GM21381 (cell line): Measurements from ENCODE around the gene ACP3.
"Not testable (repeated sequence)": the region's sequence is repeated elsewhere in the genome, so short reads cannot be mapped to it uniquely, and the experiment has no call there.

ENCODE experiments used
- ATAC-seq: cut with Tn5 transposase; IDR thresholded peaks from one replicate; pipeline ENCODE4 v1.9.1; 2021; ENCODE audit warnings: mild to moderate bottlenecking, moderate library complexity; ENCODE audit not compliant: unreplicated experiment

ACP3 gene

DNA sequence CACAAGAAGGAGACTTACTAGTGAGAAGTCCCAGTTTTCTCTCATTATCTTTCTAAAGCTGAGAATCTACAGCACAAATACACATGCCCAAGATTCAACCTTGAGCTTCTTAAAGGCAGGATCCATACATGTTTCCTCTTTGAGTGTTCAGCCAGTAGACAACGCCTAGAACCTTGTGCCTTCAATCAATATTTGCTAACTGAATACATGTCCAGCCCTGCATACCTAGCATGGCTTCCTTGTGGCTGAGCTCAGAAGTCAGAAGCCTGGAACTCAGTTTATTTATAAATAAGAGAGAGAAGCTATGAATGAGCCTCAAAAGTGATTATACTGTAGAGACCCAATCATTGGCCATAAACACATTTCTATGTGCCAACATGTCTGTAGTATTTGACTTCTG lies 43.5 kb downstream of the ACP3 start:
- ATAC-seq = no peak

DNA sequence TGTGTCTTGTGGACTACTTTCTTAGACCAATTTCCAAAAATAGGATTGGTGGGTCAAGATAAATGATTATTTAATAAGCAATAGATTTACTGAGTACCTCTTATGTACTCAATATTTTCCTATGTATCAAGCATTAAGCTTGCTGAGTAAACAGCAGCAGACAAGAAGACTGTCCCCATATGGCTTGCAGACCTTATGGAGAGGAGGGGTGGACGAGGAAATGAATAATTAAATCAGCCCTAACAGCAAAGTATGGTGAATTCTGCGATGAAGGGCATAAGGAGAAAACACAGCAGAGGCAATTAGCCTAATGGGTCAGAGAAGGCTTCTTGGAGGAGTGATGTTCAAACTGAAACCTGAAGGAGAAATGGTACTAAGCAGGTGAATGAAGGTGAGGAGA lies 45.1 kb downstream of the ACP3 start:
- no peak for ATAC-seq

DNA sequence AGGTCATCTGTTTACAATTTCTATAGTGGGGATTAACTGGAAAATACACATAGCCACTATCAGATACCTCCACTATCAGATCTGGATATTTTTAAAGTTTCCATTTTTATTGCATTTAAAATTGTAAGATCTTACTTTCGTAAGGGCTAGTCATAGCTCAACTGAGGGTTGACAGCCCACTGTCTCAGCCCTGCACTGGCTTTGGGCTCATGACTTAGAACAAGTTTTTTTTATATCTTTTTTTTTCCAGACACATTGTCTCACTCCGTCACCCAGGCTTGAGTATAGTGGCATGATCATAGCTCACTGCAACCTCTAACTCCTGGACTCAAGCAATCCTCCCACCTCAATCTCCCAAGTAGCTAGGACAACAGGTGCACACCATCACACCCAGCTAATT lies 51.3 kb downstream of the ACP3 start:
- no peak for ATAC-seq

DNA sequence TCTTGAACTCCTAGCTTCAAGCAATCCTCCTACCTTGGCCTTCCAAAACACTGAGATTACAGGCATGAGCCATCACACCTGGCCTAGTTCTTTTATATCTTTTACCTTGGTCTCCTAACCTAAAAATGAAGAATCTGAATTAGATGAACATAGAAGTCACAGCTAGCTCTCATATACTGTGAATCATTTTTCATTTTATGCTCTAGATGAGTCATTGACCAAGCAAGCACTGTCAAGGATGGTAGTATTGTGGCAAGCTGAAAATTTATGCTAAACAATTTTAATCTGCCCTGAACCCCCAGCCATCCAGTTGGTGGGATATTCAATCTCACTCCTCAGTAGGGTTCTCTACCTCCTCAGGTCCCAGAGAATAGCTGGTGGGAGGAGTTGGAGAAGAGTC lies 51.8 kb downstream of the ACP3 start:
- ATAC-seq = no peak

DNA sequence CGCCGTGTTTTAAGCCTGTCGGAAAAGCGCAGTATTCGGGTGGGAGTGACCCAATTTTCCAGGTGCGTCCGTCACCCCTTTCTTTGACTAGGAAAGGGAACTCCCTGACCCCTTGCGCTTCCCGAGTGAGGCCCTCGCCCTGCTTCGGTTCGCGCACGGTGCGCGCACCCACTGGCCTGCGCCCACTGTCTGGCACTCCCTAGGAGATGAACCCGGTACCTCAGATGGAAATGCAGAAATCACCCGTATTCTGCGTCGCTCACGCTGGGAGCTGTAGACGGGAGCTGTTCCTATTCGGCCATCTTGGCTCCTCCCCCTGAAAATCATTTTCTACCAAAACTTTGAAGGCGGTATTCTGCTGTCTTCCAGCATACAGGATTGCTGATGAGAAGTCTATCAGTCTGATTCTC lies 59.7 kb downstream of the ACP3 start:
- not testable (repeated sequence) for ATAC-seq

DNA sequence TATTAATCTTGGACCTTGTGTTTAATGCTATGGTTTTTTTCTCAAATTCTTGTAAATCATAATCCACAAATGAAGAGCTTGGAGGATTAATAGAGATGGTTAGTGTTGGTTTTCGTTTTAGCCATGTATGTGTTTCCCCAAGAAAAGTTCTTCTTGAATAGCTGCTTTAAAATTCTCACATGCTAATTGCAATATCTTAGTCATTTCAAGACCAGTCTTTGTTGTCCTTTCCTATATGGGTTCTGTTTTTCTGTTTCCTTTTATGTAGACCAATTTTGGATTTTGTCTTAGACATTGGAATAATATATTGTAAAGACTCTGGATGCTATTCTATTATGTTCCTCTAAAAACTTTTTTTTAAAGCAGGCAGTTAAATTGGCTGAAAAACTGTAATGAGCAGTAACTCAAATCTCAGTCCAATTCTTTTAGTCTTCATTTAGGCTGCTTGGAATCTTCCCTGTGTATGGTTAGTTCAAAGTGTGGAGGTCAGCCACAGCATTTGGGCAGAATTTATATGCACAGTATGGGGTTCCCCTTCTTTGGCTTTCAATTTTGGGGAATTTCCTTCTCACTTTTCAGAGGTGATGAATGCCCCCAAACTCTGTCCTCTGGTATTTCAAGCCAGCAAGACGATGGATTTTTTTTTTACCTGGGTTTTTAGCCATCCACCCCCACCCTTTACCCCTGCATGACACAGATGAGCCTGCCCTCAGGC lies 61.0 kb downstream of the ACP3 start:
- peak; percentile 60 for ATAC-seq

DNA sequence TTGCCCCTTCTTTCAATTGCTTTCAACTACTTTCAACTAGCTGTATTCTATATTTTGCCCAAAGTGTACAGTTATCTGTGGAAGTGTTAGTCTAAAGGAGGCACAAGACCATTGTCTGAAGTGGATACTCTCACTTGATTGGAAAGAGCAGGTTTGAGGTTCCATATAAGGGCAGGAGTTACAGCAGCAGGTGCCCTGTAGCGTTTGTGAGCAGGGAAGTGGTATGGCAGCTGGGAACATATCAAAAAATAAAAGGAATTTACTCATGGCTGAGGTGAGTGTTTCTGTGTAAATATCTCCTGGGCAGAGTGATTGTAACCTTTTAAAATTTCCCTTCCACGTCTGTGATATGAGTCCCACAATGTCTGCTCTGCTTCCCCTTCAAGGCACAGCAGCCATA lies 61.6 kb downstream of the ACP3 start:
- ATAC-seq = no peak

DNA sequence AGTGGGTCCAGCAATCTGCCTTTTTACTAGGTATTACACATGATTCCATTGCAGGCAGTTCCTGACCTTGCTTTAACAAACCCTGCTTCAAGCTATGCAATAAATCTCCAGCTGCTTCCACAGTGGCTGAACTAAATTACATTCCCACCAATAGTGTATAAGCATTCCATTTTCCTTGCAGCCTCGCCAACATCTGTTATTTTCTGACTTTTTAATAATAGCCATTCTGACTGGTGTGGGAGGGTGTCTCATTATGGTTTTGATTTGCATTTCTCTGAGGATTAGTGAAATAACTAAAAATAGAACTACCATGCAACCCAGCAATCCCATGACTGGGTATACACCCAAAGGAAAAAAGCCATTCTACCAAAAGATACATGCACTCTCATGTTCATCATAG lies 63.7 kb downstream of the ACP3 start:
- no peak for ATAC-seq

DNA sequence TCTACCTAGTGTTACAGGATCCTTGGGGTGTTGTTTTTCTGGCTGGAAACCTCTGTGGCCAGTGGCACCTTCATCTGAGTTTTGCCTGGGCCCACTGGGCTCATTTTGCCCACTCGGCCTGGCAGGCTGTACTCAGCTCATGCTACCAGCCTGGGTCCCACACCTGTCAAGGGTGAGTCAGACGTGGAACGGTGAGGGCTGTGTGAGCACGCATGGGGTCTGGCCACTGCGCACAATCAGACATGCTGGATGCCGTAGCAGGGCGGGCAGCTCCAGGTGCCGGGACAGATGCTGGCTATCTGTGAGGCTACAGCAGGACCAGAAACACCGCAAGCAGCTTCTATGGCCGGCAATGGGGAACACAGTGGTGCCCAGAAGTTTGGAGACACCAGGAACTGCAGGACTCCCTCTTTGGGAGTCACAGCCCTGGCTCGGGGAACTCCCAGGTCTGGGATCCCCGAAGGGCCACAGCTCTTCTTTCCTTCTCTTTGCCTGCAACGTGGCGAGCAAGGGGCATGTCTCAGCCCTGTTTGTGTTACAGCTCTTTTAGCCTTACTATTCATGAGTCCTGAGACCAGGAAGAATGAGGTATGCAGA lies 64.2 kb downstream of the ACP3 start:
- no peak for ATAC-seq

DNA sequence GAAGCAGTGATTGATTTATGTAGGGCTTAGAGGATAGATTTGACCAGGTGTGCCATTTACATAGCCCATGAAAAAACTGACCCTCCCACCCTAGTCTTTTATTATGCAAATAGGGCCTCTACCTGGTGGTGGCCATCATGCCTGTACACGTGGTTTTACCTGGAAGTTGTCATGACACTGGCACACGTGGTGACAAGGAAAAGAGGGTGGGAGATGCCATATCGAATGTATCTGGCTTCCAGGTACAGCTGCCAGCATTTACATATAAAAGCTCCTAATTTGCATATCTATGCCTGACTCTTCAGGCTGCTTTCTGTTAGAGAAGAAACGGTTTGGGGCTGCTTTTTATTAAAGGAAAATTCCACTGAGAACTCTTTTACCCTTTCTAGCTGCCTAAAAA lies 65.1 kb downstream of the ACP3 start:
- ATAC-seq = no peak

DNA sequence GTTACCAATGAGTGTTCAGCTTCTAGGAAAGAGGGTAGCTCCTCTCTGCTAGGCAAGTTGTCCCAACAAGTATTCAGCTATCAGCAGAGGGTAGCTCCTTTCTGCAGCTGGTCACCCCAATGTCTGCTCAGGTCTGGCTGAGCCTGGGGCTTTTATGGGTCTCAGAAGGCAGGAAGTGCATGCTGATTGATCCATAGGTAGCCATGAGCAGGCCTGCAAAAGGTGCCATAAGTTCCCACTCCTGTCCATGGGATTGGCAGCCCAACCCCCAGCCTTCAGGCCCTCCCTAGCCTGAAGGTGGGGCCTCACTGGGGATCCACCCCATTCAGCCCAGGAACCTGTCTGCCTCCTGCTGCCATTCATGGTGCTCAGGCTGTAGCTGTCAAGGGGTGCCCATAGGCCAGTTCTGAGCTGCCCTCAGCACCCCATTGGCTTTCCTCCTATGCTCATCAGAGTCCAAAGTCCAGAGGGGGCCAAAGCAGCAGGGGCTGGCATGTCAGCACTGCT lies 65.5 kb downstream of the ACP3 start:
- ATAC-seq = no peak

DNA sequence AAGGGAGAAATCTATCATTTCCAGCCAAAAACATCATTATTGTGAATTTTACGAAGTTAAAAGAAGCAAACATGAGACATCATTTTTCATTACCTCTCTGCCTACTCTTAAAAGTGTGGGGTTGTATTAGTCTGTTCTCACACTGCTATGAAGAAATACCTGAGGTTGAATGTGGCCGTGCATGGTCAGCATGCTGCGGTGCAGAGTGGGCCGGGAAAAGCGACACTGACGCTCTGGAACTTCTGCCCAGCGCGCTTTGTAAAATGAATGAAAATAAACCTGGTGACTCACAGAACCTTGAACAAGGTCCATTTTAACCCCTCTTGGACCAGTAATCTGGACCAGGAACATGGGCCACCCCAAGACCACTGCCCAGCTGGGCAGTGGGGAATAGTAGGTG lies 69.1 kb downstream of the ACP3 start:
- no peak for ATAC-seq

DNA sequence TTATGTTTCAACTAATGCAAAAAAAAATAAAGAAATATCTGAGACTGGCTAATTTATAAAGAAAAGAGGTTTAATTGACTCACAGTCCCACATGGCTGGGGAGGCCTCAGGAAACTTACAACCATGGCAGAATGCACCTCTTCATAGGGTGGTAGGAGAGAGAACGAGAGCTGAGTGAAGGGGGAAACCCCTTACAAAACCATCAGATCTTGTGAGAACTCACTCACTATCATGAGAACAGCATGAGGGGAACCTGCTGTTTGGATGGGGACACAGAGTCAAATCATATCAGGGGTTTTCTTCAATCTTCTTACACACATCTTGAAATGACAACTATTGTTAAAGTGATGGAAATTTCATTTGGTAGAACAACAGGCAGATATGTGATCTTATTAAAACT lies 75.5 kb downstream of the ACP3 start:
- not testable (repeated sequence) for ATAC-seq

DNA sequence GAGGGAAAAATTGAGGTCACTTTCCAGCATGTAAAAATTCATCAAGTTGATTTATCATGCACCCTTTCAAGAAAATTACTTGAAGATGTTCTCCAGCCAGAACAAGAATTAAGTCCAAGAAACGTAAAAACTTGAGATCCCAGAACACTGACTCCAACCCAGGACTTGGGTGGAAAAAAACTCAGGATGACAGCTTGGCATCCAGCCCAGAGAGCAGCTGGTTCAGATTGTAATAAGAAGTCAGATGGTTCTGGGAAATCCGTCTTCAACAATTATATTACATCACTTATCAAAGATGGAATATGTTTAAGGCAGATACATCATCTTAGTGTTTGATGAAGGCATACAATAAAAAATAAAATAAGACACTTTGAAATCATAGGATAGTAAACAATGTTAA lies 77.1 kb downstream of the ACP3 start:
- ATAC-seq = no peak

DNA sequence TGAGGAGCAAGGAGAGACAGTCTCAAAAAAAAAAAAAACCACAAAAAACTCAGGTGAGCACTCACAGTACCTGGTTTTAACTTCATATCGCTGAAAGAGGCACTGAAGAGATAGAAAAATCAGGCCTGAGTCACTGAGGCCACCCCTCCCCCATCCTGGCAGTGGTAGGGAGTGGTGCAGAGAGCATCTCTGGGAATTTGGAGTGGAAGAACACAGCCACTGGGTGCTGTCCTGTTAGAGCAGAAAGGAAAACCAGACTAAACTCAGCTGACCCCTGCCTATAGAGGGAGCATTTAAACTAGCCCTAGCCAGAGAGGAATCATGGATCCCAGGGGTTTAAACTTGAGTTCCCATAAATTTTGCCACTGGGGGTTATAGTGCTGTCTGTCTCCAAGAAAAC lies 77.9 kb downstream of the ACP3 start:
- ATAC-seq = no peak

DNA sequence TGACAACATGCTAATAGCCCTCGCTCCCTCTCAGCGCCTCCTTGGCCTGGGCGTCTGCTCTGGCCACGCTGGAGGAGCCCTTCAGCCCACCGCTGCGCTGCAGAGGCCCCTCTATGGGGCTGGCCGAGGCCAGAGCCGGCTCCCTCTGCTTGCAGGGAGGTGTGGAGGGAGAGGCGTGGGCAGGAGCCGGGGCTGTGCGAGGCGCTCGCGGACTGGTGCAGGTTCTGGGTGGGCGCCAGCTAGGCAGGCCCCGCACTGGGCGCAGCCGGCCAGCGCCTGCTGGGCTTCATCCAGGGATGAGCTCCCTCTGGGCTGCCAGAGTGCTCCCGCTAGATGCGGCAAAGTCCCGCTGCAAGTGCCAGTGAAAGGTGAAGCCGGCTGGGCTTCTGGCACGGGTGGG lies 79.0 kb downstream of the ACP3 start:
- no peak for ATAC-seq

DNA sequence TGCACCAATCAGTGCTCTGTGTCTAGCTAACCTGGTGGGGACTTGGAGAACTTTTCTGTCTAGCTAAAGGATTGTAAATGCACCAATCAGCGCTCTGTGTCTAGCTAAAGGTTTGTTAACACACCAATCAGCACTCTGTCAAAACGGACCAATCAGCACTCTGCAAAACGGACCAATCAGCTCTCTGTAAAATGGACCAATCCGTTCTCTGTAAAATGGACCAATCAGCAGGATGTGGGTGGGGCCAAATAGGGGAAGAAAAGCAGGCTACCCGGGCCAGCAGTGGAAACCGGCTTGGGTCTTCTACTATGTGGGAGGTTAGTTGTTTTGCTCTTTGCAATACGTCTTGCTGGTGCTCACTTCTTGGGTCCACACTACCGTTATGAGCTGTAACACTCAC lies 79.6 kb downstream of the ACP3 start:
- ATAC-seq = not testable (repeated sequence)

DNA sequence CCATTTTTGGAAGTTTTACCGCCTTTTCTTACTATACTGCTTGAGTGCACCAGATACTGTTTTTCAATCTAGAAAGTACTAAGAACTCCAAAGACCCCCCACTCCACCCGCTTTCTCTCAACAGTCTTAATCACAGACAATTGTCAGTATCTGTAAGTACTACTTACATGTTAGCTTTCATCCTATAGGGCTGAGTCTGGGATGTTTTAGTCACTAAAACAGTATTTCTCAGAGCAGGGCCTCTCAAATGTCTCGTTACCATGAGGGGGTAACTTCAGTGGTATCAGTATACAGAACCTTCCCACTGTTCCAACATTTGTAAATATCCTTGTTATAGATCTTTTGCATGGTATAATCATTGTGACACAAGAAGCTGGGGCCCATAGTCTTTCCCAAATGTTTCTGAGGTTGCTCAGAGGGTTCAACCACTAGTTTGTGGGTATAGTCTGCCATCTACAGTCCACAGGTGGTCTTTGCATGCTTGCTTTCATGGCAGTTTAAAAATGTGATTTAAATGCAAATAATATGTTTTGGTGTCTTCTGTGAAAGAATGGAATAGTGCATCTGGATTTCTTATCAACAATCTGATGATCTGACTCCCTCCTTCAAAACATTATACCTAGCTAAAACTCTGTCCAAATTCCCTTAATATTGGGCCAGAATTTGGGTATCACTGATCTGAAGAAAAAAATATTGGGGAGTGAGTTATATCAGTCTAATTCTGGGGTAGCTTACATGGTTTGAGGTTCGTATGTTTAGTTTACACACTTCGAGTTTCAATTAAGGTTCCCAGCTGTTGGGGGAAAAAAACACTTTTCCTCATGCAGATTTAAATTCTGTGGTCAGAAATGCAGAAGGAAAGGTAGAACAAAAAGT lies 82.1 kb downstream of the ACP3 start:
- ATAC-seq = no peak

DNA sequence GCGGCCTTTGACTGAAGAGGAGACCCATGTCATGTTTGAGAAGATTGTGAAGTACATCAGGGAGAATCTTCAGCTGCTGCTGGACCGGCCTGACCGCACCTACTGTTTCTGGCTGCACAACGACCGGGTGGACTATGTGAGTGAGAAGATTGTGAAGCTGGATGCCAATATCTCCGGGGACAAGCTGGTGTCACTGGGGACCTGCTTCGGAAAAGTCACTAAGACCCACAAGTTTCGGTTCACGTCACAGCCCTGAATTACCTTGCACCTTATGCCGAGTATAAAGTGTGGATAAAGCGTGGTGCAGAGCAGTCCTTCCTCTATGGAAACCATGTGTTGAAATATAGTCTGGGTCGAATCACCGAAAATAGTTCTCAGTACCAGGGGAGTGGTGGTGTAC lies 84.0 kb downstream of the ACP3 start:
- ATAC-seq = no peak

DNA sequence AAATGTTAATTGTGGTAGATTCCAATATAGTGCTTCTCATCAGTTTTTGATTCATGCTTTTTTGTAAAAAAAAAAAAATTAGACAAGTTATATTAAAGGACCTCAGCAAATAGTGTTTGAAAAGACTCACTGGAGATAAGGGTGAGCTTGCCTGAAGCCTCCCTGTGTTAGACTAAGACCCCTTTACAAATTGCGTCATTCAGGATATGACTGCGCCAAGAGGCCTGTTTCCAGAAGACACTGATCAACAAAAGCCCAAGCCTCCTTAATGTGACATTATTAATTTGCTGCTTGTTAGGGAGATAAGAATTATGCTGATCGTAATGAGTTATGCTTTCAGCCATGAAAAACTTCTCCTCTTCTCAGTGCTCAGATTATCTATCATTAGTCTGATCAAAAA lies 87.1 kb downstream of the ACP3 start:
- ATAC-seq = no peak

DNA sequence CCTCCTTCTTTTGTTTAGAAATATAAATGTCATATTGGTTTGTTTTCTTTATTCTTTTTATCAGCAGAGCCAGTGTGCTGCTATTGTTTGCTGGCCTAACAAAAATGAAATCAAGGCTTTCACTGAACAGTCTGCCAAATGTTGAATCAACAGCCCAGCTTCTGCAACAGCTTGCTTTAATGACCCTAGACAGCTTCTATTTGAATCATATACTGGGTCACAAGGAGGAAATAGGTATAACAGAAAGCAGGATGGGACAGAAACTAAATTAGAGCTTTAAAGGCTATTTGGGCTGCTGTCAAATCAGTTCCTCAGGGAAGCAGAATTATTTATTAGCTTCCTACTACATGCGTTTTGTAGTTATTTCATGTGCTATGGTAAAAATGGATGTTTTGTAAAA lies 88.0 kb downstream of the ACP3 start:
- no peak for ATAC-seq
